HepG2 (cell line): ENCODE results near the gene IRAK4. TPM values are rescaled to one million over a fixed set of nuclear protein-coding genes. Genes with fewer than 3 reads are reported as not detected.
A peak's percentile ranks its signal among the peaks of the same experiment; 100 is the strongest.

ENCODE experiments used
- BRCA1 ChIP-seq: sonication (generic); formaldehyde crosslinking; IDR thresholded peaks from 2 replicates; pipeline ENCODE4 v1.4.0; 2020; ENCODE audit warnings: missing genetic modification reagents
- CEBPB ChIP-seq: IDR thresholded peaks from 2 replicates; pipeline ENCODE4 v1.6.1; 2011; ENCODE audit warnings: low read depth, low read length, improper control_type of control experiment, borderline replicate concordance
- ELF4 ChIP-seq: sonication (generic); formaldehyde crosslinking; IDR thresholded peaks from 2 replicates; pipeline ENCODE4 v1.5.0; 2020; ENCODE audit warnings: missing genetic modification reagents, mild to moderate bottlenecking, moderate library complexity, borderline replicate concordance
- HNRNPLL ChIP-seq: fragments of 200-400 bp; formaldehyde crosslinking; IDR thresholded peaks from 2 replicates; pipeline ENCODE4 v1.6.1; 2017; ENCODE audit warnings: mild to moderate bottlenecking, low read depth, low read length; ENCODE audit not compliant: poor library complexity, severe bottlenecking
- KLF12 ChIP-seq: sonication (generic); formaldehyde crosslinking; IDR thresholded peaks from 2 replicates; pipeline ENCODE4 v1.4.0; 2020; ENCODE audit warnings: missing genetic modification reagents, borderline replicate concordance
- NFE2 ChIP-seq: sonication (generic); formaldehyde crosslinking; IDR thresholded peaks from 2 replicates; pipeline ENCODE4 v1.4.0; 2020; ENCODE audit warnings: missing genetic modification reagents
- ONECUT2 ChIP-seq: sonication (generic); formaldehyde crosslinking; IDR thresholded peaks from 2 replicates; pipeline ENCODE4 v1.4.0; 2020; ENCODE audit warnings: missing genetic modification reagents
- PCBP1 ChIP-seq: fragments of 200-400 bp; formaldehyde crosslinking; IDR thresholded peaks from 2 replicates; pipeline ENCODE4 v1.6.1; 2017; ENCODE audit warnings: mild to moderate bottlenecking, low read depth, low read length, borderline replicate concordance
- RNF2 ChIP-seq: fragments of 450-650 bp; conservative IDR thresholded peaks from 2 replicates; pipeline ENCODE4 v1.6.1; 2016; ENCODE audit warnings: low read depth
- SNAPC2 ChIP-seq: sonication (generic); formaldehyde crosslinking; IDR thresholded peaks from 2 replicates; pipeline ENCODE4 v1.8.1; 2022; ENCODE audit warnings: mild to moderate bottlenecking, missing genetic modification reagents
- SP140L ChIP-seq: sonication (generic); formaldehyde crosslinking; IDR thresholded peaks from 2 replicates; pipeline ENCODE4 v1.4.0; 2020; ENCODE audit warnings: missing genetic modification reagents, borderline replicate concordance
- ZC3H4 ChIP-seq: sonication (generic); formaldehyde crosslinking; IDR thresholded peaks from 2 replicates; pipeline ENCODE4 v1.4.0; 2020; ENCODE audit warnings: missing genetic modification reagents, borderline replicate concordance
- ZFY ChIP-seq: sonication (generic); formaldehyde crosslinking; IDR thresholded peaks from 2 replicates; pipeline ENCODE4 v1.4.0; 2020; ENCODE audit warnings: missing genetic modification reagents
- ZSCAN20 ChIP-seq: sonication (generic); formaldehyde crosslinking; IDR thresholded peaks from 2 replicates; pipeline ENCODE4 v1.4.0; 2020; ENCODE audit warnings: missing genetic modification reagents, mild to moderate bottlenecking, borderline replicate concordance
- polyA plus RNA-seq, 8 experiments: library from polyadenylated mRNA; depleted of rRNA in 3 of 8; stranded (reverse) in 7 of 8; unstranded in 1 of 8; fragments of >200 nt; fragmentation: Illumina TruSeq in 4 of 8; extraction: Trizol in 4 of 8; gene quantifications; 2 replicates each; pipeline versions ENCODE4 v1.2.1 to v1.2.3, GENCODE V29; 2011 to 2016; ENCODE audit warnings: low read depth in 4 of 8, missing spikeins in 1 of 8, mixed read lengths in 1 of 8; ENCODE audit not compliant: insufficient read depth in 1 of 8
- total RNA-seq, 5 experiments: library from RNA; depleted of rRNA; stranded (reverse); fragments of >200 nt; fragmentation: Illumina TruSeq; extraction: Trizol; gene quantifications; 2 replicates each; pipeline ENCODE4 v1.2.3, GENCODE V29; 2016; ENCODE audit warnings: low read depth in 1 of 5
- TF ChIP-seq, protein P1 (sequence below): sonication (generic); formaldehyde crosslinking; IDR thresholded peaks from 2 replicates; pipeline ENCODE4 v1.4.0; 2020; ENCODE audit warnings: mild to moderate bottlenecking, missing genetic modification reagents, borderline replicate concordance
- TF ChIP-seq, protein P2 (sequence below): fragments of 450-650 bp; IDR thresholded peaks from 2 replicates; pipeline ENCODE4 v1.6.1; 2016
- TF ChIP-seq, protein P3 (sequence below): sonication (generic); formaldehyde crosslinking; IDR thresholded peaks from 2 replicates; pipeline ENCODE4 v1.4.0; 2020; ENCODE audit warnings: missing genetic modification reagents
- TF ChIP-seq, protein P4 (sequence below): IDR thresholded peaks from 2 replicates; pipeline ENCODE4 v1.6.1; 2018; ENCODE audit warnings: missing genetic modification reagents

The IRAK4 gene
- total and polyA plus RNA-seq, 2 of the 13 experiments (the other 11 are each of a cell fraction or from before 2014, with no cell fraction given): 6.6 to 7.1 TPM

DNA sequence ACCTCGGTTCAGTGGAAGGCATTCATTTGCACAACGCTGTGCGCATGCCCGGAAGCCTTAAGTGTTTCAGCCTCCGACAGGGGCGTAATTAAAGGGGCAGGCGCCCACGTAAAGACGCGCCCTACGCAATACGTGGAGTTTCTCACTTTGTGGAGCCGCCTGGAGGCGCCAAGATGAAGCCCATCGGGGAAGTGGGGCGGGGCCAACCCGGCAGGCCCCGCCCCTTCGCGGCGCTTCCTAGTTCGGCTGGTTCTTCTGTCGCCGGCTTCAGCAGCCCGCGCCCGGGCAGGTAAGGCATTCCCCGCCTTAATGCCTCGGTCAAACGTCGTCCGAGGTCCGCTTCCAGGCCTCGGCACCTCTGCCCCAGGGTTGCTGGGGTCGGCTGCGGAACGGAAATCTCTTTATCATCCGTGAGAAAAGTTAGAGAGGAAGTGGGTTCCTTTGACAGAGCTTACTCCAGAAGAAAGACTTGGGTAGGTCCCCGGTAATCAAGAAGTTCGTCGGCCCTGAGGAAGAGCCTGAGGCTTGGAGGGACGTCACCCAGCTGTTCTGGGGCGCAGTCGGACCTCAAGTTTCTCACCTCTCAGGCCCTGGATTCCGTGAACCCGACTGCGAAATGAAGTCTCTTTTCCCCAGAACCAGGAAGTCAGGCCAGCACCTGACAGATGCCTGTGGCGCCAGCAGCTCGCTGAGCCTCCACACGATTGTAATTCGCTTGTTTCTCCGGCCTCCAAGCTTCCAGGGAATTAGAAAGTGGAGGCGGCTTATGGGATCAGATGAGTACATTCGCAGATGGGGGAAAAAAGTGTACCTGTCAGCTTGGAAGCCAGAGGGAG lies at the start of gene IRAK4, which contains the start of gene PUS7L (continued):
- TF ChIP-seq, protein P1, sequence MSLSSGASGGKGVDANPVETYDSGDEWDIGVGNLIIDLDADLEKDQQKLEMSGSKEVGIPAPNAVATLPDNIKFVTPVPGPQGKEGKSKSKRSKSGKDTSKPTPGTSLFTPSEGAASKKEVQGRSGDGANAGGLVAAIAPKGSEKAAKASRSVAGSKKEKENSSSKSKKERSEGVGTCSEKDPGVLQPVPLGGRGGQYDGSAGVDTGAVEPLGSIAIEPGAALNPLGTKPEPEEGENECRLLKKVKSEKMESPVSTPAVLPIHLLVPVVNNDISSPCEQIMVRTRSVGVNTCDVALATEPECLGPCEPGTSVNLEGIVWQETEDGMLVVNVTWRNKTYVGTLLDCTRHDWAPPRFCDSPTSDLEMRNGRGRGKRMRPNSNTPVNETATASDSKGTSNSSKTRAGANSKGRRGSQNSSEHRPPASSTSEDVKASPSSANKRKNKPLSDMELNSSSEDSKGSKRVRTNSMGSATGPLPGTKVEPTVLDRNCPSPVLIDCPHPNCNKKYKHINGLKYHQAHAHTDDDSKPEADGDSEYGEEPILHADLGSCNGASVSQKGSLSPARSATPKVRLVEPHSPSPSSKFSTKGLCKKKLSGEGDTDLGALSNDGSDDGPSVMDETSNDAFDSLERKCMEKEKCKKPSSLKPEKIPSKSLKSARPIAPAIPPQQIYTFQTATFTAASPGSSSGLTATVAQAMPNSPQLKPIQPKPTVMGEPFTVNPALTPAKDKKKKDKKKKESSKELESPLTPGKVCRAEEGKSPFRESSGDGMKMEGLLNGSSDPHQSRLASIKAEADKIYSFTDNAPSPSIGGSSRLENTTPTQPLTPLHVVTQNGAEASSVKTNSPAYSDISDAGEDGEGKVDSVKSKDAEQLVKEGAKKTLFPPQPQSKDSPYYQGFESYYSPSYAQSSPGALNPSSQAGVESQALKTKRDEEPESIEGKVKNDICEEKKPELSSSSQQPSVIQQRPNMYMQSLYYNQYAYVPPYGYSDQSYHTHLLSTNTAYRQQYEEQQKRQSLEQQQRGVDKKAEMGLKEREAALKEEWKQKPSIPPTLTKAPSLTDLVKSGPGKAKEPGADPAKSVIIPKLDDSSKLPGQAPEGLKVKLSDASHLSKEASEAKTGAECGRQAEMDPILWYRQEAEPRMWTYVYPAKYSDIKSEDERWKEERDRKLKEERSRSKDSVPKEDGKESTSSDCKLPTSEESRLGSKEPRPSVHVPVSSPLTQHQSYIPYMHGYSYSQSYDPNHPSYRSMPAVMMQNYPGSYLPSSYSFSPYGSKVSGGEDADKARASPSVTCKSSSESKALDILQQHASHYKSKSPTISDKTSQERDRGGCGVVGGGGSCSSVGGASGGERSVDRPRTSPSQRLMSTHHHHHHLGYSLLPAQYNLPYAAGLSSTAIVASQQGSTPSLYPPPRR (CRISPR knock-in tag): no peak
- TF ChIP-seq CEBPB (peak; percentile 74), SP140L (CRISPR knock-in tag) (no peak), ONECUT2 (CRISPR knock-in tag) (no peak), HNRNPLL (peak; percentile 100), SNAPC2 (CRISPR knock-in tag) (no peak), NFE2 (CRISPR knock-in tag) (no peak), RNF2 (no peak), ELF4 (CRISPR knock-in tag) (peak; percentile 84), KLF12 (CRISPR knock-in tag) (no peak), ZFY (CRISPR knock-in tag) (peak; percentile 70), PCBP1 (no peak), BRCA1 (CRISPR knock-in tag) (peak; percentile 33; the same call in 1 of the 2 replicates), ZSCAN20 (CRISPR knock-in tag) (peak; percentile 61; the same call in 1 of the 2 replicates), ZC3H4 (CRISPR knock-in tag) (no peak)
- TF ChIP-seq, protein P2, sequence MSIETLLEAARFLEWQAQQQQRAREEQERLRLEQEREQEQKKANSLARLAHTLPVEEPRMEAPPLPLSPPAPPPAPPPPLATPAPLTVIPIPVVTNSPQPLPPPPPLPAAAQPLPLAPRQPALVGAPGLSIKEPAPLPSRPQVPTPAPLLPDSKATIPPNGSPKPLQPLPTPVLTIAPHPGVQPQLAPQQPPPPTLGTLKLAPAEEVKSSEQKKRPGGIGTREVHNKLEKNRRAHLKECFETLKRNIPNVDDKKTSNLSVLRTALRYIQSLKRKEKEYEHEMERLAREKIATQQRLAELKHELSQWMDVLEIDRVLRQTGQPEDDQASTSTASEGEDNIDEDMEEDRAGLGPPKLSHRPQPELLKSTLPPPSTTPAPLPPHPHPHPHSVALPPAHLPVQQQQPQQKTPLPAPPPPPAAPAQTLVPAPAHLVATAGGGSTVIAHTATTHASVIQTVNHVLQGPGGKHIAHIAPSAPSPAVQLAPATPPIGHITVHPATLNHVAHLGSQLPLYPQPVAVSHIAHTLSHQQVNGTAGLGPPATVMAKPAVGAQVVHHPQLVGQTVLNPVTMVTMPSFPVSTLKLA: no peak
- TF ChIP-seq, protein P3, sequence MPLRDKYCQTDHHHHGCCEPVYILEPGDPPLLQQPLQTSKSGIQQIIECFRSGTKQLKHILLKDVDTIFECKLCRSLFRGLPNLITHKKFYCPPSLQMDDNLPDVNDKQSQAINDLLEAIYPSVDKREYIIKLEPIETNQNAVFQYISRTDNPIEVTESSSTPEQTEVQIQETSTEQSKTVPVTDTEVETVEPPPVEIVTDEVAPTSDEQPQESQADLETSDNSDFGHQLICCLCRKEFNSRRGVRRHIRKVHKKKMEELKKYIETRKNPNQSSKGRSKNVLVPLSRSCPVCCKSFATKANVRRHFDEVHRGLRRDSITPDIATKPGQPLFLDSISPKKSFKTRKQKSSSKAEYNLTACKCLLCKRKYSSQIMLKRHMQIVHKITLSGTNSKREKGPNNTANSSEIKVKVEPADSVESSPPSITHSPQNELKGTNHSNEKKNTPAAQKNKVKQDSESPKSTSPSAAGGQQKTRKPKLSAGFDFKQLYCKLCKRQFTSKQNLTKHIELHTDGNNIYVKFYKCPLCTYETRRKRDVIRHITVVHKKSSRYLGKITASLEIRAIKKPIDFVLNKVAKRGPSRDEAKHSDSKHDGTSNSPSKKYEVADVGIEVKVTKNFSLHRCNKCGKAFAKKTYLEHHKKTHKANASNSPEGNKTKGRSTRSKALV (CRISPR knock-in tag): no peak
- TF ChIP-seq, protein P4, sequence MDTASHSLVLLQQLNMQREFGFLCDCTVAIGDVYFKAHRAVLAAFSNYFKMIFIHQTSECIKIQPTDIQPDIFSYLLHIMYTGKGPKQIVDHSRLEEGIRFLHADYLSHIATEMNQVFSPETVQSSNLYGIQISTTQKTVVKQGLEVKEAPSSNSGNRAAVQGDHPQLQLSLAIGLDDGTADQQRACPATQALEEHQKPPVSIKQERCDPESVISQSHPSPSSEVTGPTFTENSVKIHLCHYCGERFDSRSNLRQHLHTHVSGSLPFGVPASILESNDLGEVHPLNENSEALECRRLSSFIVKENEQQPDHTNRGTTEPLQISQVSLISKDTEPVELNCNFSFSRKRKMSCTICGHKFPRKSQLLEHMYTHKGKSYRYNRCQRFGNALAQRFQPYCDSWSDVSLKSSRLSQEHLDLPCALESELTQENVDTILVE (CRISPR knock-in tag): no peak; the same call in 1 of the 2 replicates
